GM12878 (cell line): ENCODE measurements around the gene CBLIF. TPM values are rescaled to one million over a fixed set of nuclear protein-coding genes. Genes with fewer than 3 reads are reported as not detected.
A peak's percentile ranks its signal among the peaks of the same experiment; 100 is the strongest.

ENCODE experiments used
- ATAC-seq: fragments of 200-7000 bp; cut with Tn5 transposase; 3 replicates; pipeline ENCODE4 v1.9.1; 2020; ENCODE audit warnings: mild to moderate bottlenecking, moderate library complexity
- BruUV-seq: library from RNA; stranded (reverse); fragments of 400-500 nt; replicated peaks from 2 replicates; lab custom pipeline; 2021; lab: Mats Ljungman, UMichigan
- CTCF ChIA-PET: fragments of 300-600 bp; sonication (Branson Sonifier 250); formaldehyde crosslinking; extraction: SDS; loops from one replicate; lab custom pipeline; 2021; ENCODE audit warnings: inconsistent platforms; lab: Yijun Ruan, JAX
- POLR2A ChIA-PET: fragments of 350-600 bp; formaldehyde crosslinking; extraction: SDS; loops from one replicate; lab custom pipeline; 2021; ENCODE audit warnings: inconsistent platforms; lab: Charles Lee
- RAD21 ChIA-PET: fragments of 300-600 bp; sonication (Branson Sonifier 250); formaldehyde crosslinking; loops from one replicate; lab custom pipeline; 2023; ENCODE audit warnings: antibody characterized with exemption; ENCODE audit not compliant: unreplicated experiment; lab: Charles Lee
- SMC1A ChIA-PET: fragments of 300-600 bp; sonication (Branson Sonifier 250); formaldehyde crosslinking; loops from one replicate; lab custom pipeline; 2023; ENCODE audit not compliant: unreplicated experiment, uncharacterized antibody; lab: Charles Lee
- DNase-seq: peaks from one replicate; pipeline ENCODE4 v3.0.0-alpha.2; 2011; ENCODE audit warnings: low read depth, low spot score
- FAIRE-seq: peaks from 3 replicates; lab custom pipeline; 2011; peaks lifted over from hg19 to GRCh38; lab: Jason Lieb, UNC
- H2AFZ ChIP-seq: 2 replicates; pipeline ENCODE4 v1.6.0; 2011; ENCODE audit warnings: low read depth, low read length, control low read depth; ENCODE audit not compliant: control insufficient read depth
- H3K27ac ChIP-seq: 2 replicates; pipeline ENCODE4 v1.5.1; 2011; ENCODE audit warnings: control low read depth; ENCODE audit not compliant: control insufficient read depth, insufficient read depth
- H3K27me3 ChIP-seq, 2 experiments: replicated peaks in 1 of 2; 2 replicates each; pipeline versions ENCODE4 v1.6.0 to v1.6.1; 2011; ENCODE audit warnings: low read length in 1 of 2; ENCODE audit not compliant: control insufficient read depth in 2 of 2, insufficient read depth in 2 of 2
- H3K36me3 ChIP-seq, 2 experiments: 2 replicates each; pipeline ENCODE4 v1.5.1; 2011; ENCODE audit warnings: low read length in 1 of 2; ENCODE audit not compliant: control insufficient read depth in 2 of 2, insufficient read depth in 2 of 2
- H3K4me1 ChIP-seq: 2 replicates; pipeline ENCODE4 v1.6.1; 2011; ENCODE audit warnings: mild to moderate bottlenecking, low read length, moderate library complexity, mixed read lengths; ENCODE audit not compliant: control insufficient read depth, insufficient read depth
- H3K4me2 ChIP-seq: 2 replicates; pipeline ENCODE4 v1.6.0; 2011; ENCODE audit warnings: control low read depth; ENCODE audit not compliant: control insufficient read depth, insufficient read depth
- H3K4me3 ChIP-seq: fragments of 200-600 bp; sonication (generic); 2 replicates; pipeline ENCODE4 v1.5.1; 2016
- H3K79me2 ChIP-seq: 2 replicates; pipeline ENCODE4 v1.6.0; 2011; ENCODE audit warnings: low read length; ENCODE audit not compliant: control insufficient read depth, insufficient read depth
- H3K9ac ChIP-seq: 2 replicates; pipeline ENCODE4 v1.8.0; 2011; ENCODE audit warnings: low read length, control low read depth, mixed read lengths; ENCODE audit not compliant: control insufficient read depth, insufficient read depth
- H3K9me3 ChIP-seq: replicated peaks from 3 replicates; pipeline ENCODE4 v1.5.1; 2011; ENCODE audit warnings: mild to moderate bottlenecking, low read length; ENCODE audit not compliant: control insufficient read depth, insufficient read depth
- H4K20me1 ChIP-seq: 2 replicates; pipeline ENCODE4 v1.6.0; 2011; ENCODE audit not compliant: control insufficient read depth, insufficient read depth
- CREB1 ChIP-seq: IDR thresholded peaks from 2 replicates; pipeline ENCODE4 v1.6.1; 2012; ENCODE audit warnings: low read depth, mild to moderate bottlenecking, inconsistent platforms
- KLF5 ChIP-seq: fragments of 450-650 bp; IDR thresholded peaks from 2 replicates; pipeline ENCODE4 v1.6.1; 2014; ENCODE audit warnings: mild to moderate bottlenecking; ENCODE audit not compliant: partially characterized antibody
- RAD21 ChIP-seq: IDR thresholded peaks from 2 replicates; pipeline ENCODE4 v1.6.1; 2011; ENCODE audit warnings: mild to moderate bottlenecking, low read depth, low read length, moderate library complexity; ENCODE audit not compliant: insufficient read depth
- RELA ChIP-seq: fragments of 450-650 bp; IDR thresholded peaks from 2 replicates; pipeline ENCODE4 v1.8.0; 2014; ENCODE audit warnings: borderline replicate concordance; ENCODE audit not compliant: partially characterized antibody
- YBX1 ChIP-seq: fragments of 450-650 bp; IDR thresholded peaks from 2 replicates; pipeline ENCODE4 v1.6.1; 2016; ENCODE audit warnings: antibody characterized with exemption
- ZBED1 ChIP-seq: IDR thresholded peaks from 2 replicates; pipeline ENCODE4 v1.6.1; 2016; ENCODE audit warnings: borderline replicate concordance
- ZNF217 ChIP-seq: fragments of 450-650 bp; IDR thresholded peaks from 2 replicates; pipeline ENCODE4 v1.6.1; 2017; ENCODE audit warnings: antibody characterized with exemption, mild to moderate bottlenecking
- ZNF24 ChIP-seq: fragments of 450-650 bp; IDR thresholded peaks from 2 replicates; pipeline ENCODE4 v1.6.1; 2017; ENCODE audit warnings: antibody characterized with exemption, mild to moderate bottlenecking
- WGBS: methylation state at CpG from one replicate; pipeline ENCODE4 v1.1.6; 2016; ENCODE audit warnings: low lambda C conversion rate; ENCODE audit not compliant: insufficient replicate concordance, insufficient coverage; ENCODE audit errors: missing lambda C conversion rate; 5-methylcytosine and 5-hydroxymethylcytosine counted together
- in situ Hi-C: fragments of 300-500 bp; cut with MboI; formaldehyde crosslinking; loops from 9 replicates; pipeline ENCODE4 v1.14.3; 2018; ENCODE audit warnings: mixed read lengths
- intact Hi-C: fragments of 100-400 bp; cut with micrococcal nuclease; formaldehyde crosslinking; loops from one replicate; pipeline ENCODE4 v1.14.2; 2022; ENCODE audit not compliant: unreplicated experiment
- polyA plus RNA-seq, 11 experiments: library from polyadenylated mRNA; depleted of rRNA in 4 of 11; unstranded in 6 of 11; stranded (reverse) in 5 of 11; fragments of >200 nt; fragmentation: Nextera tagmentation in 4 of 11; fragmentation: Illumina TruSeq in 1 of 11; extraction: Ambion mirVana in 4 of 11; extraction: Trizol in 1 of 11; gene quantifications; 1 replicate in 1 of 11; 2 replicates in 10 of 11; pipeline versions ENCODE4 v1.2.1 to v1.2.3, GENCODE V29; 2011 to 2016; ENCODE audit warnings: inconsistent platforms in 2 of 11, missing spikeins in 2 of 11, low read depth in 1 of 11
- total RNA-seq, 4 experiments: library from RNA; depleted of rRNA in 3 of 4; stranded (reverse); fragments of >200 nt in 3 of 4; fragmentation: Illumina TruSeq in 1 of 4; extraction: Trizol in 1 of 4; gene quantifications; 2 replicates each; pipeline versions ENCODE4 v1.2.1 to v1.2.3, GENCODE V29; 2013 to 2021
- TF ChIP-seq, protein P1 (sequence below): fragments of 450-650 bp; IDR thresholded peaks from 2 replicates; pipeline ENCODE4 v1.6.1; 2017; ENCODE audit warnings: low read depth, mild to moderate bottlenecking, moderate library complexity

CBLIF gene
- total and polyA plus RNA-seq, 10 of the 15 experiments (the other 5 are each of a cell fraction or from before 2014, with no cell fraction given): not detected

- Histone ChIP-seq H3K4me2 (no peak overlapping the region), H3K27me3 (no peaks in the 10 kb centered on the region), H3K79me2 (no peaks in the 10 kb centered on the region), H3K9me3 (no peaks in the 10 kb centered on the region), H2AFZ (no peak overlapping the region), H3K4me3 (no peak overlapping the region), H3K27ac (no peak overlapping the region), H3K4me1 (no peaks in the 10 kb centered on the region), H3K36me3 (peaks cover 1 to 10% of the 10 kb centered on the region in 2 experiments), H4K20me1 (no peaks in the 10 kb centered on the region), H3K9ac (no peak overlapping the region)
- RAD21 ChIA-PET: interaction anchor here (1.2 to 3.7 kb wide), 2 partner anchors 47 to 449 kb away, joined by 5 to 31 read pairs; partner anchors contain the start of gene STX3
- POLR2A ChIA-PET: interaction anchor here (1.1 to 1.5 kb wide), 2 partner anchors 46 to 48 kb away, joined by 3 to 4 read pairs; partner anchors contain the start of gene STX3
- CTCF ChIA-PET: interaction anchor here (0.6 to 6.5 kb wide), 14 partner anchors 8 to 450 kb away, joined by 3 to 88 read pairs (median 6); partner anchors contain the start of genes MRPL16 and STX3
- FAIRE-seq (no peak), ATAC-seq (peak; percentile 42), DNase-seq (no peak)
- SMC1A ChIA-PET: interaction anchor here (0.8 to 3.3 kb wide), 8 partner anchors 15 to 265 kb away, joined by 3 to 21 read pairs (median 4); partner anchors contain the start of genes PATL1 and STX3
- BruUV-seq: no TSS peak
- intact Hi-C loops: loop anchor here (1.0 kb wide), 2 partner anchors 48 to 265 kb away; no protein-coding TSS in a partner anchor
- in situ Hi-C loops: loop anchor here (5.0 kb wide), 2 partner anchors 45 to 265 kb away; partner anchors contain the start of gene STX3
- WGBS: 71% methylated on average over 5 of the region's 5 CpGs
- TF ChIP-seq CREB1 (no peak), KLF5 (no peak), RELA (no peak), YBX1 (no peak), ZNF217 (no peak), ZNF24 (no peak), ZBED1 (no peak), RAD21 (no peak)
- TF ChIP-seq, protein P1, sequence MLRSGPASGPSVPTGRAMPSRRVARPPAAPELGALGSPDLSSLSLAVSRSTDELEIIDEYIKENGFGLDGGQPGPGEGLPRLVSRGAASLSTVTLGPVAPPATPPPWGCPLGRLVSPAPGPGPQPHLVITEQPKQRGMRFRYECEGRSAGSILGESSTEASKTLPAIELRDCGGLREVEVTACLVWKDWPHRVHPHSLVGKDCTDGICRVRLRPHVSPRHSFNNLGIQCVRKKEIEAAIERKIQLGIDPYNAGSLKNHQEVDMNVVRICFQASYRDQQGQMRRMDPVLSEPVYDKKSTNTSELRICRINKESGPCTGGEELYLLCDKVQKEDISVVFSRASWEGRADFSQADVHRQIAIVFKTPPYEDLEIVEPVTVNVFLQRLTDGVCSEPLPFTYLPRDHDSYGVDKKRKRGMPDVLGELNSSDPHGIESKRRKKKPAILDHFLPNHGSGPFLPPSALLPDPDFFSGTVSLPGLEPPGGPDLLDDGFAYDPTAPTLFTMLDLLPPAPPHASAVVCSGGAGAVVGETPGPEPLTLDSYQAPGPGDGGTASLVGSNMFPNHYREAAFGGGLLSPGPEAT: no peak
Observed at GRCh38 chr11:59801981-59802638, 43.2 kb downstream of the CBLIF start.
